ENCODE data around the gene PLD4. TPM values are rescaled to one million over a fixed set of nuclear protein-coding genes. Genes with fewer than 3 reads are reported as not detected.
A peak's percentile ranks its signal among the peaks of the same experiment; 100 is the strongest.

PLD4 gene
- total and polyA plus RNA-seq, 9 of the 15 experiments (the other 6 are each of a cell fraction or from before 2014, with no cell fraction given), result 0.18 to 0.24 TPM; not detected in 7

DNA sequence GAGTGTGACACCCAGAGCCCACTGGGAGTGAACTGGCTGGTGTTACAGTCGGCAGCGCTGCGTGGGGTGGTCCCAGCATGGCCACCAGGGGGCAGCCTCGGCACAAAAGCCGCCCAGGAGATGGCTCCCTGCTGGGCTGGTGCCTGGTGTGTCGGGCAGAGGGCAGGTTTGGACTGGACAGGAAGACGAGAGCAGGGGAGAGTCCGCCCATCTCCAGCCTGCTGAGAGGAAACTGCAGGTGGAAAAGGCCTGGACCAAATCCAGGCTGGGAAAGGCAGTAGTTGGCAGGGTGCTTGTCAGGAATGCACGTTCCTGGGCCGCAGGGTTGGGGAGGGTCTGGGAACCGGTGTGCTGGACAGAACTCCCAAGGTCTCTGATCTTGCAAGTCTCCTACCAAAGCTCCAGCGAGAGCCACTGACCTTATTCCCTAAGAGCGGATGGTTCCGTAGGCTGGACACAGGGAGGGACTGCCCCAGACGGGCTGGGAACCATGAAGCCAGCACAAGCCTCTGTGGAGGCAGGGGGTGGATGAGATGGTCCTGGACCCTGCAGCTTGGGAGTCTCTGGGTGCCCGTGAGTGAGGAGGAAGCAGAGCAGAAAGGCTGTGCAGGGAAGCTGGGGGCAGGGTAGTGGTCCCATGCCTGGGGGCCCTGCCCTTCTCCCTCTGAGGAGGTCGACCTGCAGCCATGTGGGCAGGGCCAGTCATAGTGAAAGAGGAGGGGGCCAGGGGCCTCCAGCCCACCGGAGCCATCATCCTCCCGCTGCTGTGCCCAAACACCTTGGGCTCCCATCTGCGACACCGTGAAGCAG lies 51.7 kb downstream of the PLD4 start:
- no peaks in the 10 kb centered on the region for H3K9me3 ChIP-seq (replicated peaks; ENCODE audit: control insufficient read depth, insufficient read depth, low read depth, low read length)
- ATAC-seq (peak; percentile 87), DNase-seq (ENCODE audit: extremely low read depth in 1 of 4, low spot score in 3 of 4) (peak; percentile 62 to 83 (median 68)), FAIRE-seq (peak; percentile 82)
- no peak overlapping the region for H3K27ac ChIP-seq (ENCODE audit: extremely low read depth, low read depth, low read length)
- in situ Hi-C loops (cut with MboI) (no loop called here), intact Hi-C loops (cut with micrococcal nuclease) (loop anchor here (1.0 to 5.0 kb wide), 2 partner anchors 41 to 69 kb away; no protein-coding TSS in a partner anchor)
- H3K36me3 ChIP-seq (ENCODE audit: control insufficient read depth, insufficient read depth, low read length), result no peaks in the 10 kb centered on the region
- no peak overlapping the region for H3K4me3 ChIP-seq
- peaks cover 7 to 80% of the 10 kb centered on the region in 2 experiments; a peak in 4 of 5 replicates for H3K4me1 ChIP-seq (replicated peaks in 1 of 2; ENCODE audit: control insufficient read depth in 2 of 2, insufficient read depth in 2 of 2, low read length in 2 of 2)
- POLR2A ChIA-PET, result no interaction called here
- H4K20me1 ChIP-seq (replicated peaks; ENCODE audit: control insufficient read depth, insufficient read depth, low read length), result 0 out of 2 replicates have a peak, but pooled peaks cover 11% of the 10 kb centered on the region
- 0 out of 2 replicates have a peak overlapping the region, but pooled peaks have one; percentile 45 for H2AFZ ChIP-seq (ENCODE audit: low read depth, low read length)
- no peaks in the 10 kb centered on the region for H3K27me3 ChIP-seq (ENCODE audit: control insufficient read depth in 2 of 2, insufficient read depth in 2 of 2, low read length in 2 of 2)
- peak overlapping the region in 1 of 2 experiments; percentile 68; a peak in 2 of 4 replicates for H3K9ac ChIP-seq (ENCODE audit: insufficient read depth in 1 of 2, low read depth in 2 of 2, low read length in 2 of 2)
- CTCF ChIA-PET (ENCODE audit: low intra/inter-chr PET ratio), result interaction anchor here (0.5 to 3.9 kb wide), 10 partner anchors 9 to 375 kb away, joined by 3 to 85 read pairs (median 4); partner anchors contain the start of gene CLBA1
- no peak overlapping the region; the same call in 1 of the 2 replicates for H3K4me2 ChIP-seq (ENCODE audit: insufficient read depth, low read length)
- no peaks in the 10 kb centered on the region for H3K79me2 ChIP-seq (ENCODE audit: control insufficient read depth, insufficient read depth, low read length)
- no TSS peak for BruUV-seq (replicated peaks)
- no peaks in the 10 kb centered on the region for H3K9me1 ChIP-seq (ENCODE audit: control insufficient read depth, insufficient read depth, low read length)
- 34% methylated on average over 14 of the region's 21 CpGs for WGBS (ENCODE audit: insufficient coverage, low coverage, missing lambda C conversion rate)
- TF ChIP-seq, protein P1, sequence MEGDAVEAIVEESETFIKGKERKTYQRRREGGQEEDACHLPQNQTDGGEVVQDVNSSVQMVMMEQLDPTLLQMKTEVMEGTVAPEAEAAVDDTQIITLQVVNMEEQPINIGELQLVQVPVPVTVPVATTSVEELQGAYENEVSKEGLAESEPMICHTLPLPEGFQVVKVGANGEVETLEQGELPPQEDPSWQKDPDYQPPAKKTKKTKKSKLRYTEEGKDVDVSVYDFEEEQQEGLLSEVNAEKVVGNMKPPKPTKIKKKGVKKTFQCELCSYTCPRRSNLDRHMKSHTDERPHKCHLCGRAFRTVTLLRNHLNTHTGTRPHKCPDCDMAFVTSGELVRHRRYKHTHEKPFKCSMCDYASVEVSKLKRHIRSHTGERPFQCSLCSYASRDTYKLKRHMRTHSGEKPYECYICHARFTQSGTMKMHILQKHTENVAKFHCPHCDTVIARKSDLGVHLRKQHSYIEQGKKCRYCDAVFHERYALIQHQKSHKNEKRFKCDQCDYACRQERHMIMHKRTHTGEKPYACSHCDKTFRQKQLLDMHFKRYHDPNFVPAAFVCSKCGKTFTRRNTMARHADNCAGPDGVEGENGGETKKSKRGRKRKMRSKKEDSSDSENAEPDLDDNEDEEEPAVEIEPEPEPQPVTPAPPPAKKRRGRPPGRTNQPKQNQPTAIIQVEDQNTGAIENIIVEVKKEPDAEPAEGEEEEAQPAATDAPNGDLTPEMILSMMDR (IDR thresholded peaks at IDR 0.05 in 2 of 3, conservative IDR thresholded peaks at IDR 0.05 in 1 of 3; ENCODE audit: insufficient read depth in 2 of 3, low read depth in 1 of 3, low read length in 3 of 3), result peak; percentile 78 to 98 (median 93)
- TF ChIP-seq, protein P2, sequence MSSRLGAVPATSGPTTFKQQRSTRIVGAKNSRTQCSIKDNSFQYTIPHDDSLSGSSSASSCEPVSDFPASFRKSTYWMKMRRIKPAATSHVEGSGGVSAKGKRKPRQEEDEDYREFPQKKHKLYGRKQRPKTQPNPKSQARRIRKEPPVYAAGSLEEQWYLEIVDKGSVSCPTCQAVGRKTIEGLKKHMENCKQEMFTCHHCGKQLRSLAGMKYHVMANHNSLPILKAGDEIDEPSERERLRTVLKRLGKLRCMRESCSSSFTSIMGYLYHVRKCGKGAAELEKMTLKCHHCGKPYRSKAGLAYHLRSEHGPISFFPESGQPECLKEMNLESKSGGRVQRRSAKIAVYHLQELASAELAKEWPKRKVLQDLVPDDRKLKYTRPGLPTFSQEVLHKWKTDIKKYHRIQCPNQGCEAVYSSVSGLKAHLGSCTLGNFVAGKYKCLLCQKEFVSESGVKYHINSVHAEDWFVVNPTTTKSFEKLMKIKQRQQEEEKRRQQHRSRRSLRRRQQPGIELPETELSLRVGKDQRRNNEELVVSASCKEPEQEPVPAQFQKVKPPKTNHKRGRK (tag; IDR thresholded peaks at IDR 0.05), result no peak
- TF ChIP-seq, protein P3, sequence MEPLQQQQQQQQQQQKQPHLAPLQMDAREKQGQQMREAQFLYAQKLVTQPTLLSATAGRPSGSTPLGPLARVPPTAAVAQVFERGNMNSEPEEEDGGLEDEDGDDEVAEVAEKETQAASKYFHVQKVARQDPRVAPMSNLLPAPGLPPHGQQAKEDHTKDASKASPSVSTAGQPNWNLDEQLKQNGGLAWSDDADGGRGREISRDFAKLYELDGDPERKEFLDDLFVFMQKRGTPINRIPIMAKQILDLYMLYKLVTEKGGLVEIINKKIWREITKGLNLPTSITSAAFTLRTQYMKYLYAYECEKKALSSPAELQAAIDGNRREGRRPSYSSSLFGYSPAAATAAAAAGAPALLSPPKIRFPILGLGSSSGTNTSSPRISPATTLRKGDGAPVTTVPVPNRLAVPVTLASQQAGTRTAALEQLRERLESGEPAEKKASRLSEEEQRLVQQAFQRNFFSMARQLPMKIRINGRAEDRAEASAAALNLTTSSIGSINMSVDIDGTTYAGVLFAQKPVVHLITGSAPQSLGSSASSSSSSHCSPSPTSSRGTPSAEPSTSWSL (CRISPR knock-in tag; IDR thresholded peaks at IDR 0.05; ENCODE audit: borderline replicate concordance), result no peak
- TF ChIP-seq HDAC6 (IDR thresholded peaks at IDR 0.05; ENCODE audit: low read depth, low read length) (no peak), NFIC (IDR thresholded peaks at IDR 0.05) (0 out of 2 replicates have a peak, but pooled peaks have one; percentile 27), ETV1 (tag; conservative IDR thresholded peaks at IDR 0.05; ENCODE audit: low read depth) (no peak)
- TF ChIP-seq, protein P4, sequence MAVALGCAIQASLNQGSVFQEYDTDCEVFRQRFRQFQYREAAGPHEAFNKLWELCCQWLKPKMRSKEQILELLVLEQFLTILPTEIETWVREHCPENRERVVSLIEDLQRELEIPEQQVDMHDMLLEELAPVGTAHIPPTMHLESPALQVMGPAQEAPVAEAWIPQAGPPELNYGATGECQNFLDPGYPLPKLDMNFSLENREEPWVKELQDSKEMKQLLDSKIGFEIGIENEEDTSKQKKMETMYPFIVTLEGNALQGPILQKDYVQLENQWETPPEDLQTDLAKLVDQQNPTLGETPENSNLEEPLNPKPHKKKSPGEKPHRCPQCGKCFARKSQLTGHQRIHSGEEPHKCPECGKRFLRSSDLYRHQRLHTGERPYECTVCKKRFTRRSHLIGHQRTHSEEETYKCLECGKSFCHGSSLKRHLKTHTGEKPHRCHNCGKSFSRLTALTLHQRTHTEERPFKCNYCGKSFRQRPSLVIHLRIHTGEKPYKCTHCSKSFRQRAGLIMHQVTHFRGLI (CRISPR knock-in tag; IDR thresholded peaks at IDR 0.05), result no peak
- TF ChIP-seq, protein P5, sequence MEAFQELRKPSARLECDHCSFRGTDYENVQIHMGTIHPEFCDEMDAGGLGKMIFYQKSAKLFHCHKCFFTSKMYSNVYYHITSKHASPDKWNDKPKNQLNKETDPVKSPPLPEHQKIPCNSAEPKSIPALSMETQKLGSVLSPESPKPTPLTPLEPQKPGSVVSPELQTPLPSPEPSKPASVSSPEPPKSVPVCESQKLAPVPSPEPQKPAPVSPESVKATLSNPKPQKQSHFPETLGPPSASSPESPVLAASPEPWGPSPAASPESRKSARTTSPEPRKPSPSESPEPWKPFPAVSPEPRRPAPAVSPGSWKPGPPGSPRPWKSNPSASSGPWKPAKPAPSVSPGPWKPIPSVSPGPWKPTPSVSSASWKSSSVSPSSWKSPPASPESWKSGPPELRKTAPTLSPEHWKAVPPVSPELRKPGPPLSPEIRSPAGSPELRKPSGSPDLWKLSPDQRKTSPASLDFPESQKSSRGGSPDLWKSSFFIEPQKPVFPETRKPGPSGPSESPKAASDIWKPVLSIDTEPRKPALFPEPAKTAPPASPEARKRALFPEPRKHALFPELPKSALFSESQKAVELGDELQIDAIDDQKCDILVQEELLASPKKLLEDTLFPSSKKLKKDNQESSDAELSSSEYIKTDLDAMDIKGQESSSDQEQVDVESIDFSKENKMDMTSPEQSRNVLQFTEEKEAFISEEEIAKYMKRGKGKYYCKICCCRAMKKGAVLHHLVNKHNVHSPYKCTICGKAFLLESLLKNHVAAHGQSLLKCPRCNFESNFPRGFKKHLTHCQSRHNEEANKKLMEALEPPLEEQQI (IDR thresholded peaks at IDR 0.05), result no peak
